Psoas muscle (tissue), 8 donors: Measurements from ENCODE around the gene KRTAP12-2. TPM values are rescaled to one million over a fixed set of nuclear protein-coding genes. Genes with fewer than 3 reads are reported as not detected.
"Not testable (repeated sequence)": the region's sequence is repeated elsewhere in the genome, so short reads cannot be mapped to it uniquely, and the experiment has no call there.

ENCODE experiments used
- ATAC-seq, 4 donors: fragments of 200-7000 bp; cut with Tn5 transposase; one replicate each; pipeline ENCODE4 v1.9.1; 2020; ENCODE audit warnings: moderate library complexity in 3 of 4, mild to moderate bottlenecking in 2 of 4
- DNase-seq, 2 donors: peaks; one replicate each; pipeline ENCODE4 v3.0.0-alpha.2; 2020
- H3K27ac ChIP-seq: fragments of 200-600 bp; one replicate; pipeline ENCODE4 v1.8.0; 2022
- H3K27me3 ChIP-seq, 3 donors: fragments of 200-600 bp in 1 of 3; one replicate each; pipeline versions ENCODE4 v1.6.1 to v1.8.0; 2013 to 2022; ENCODE audit warnings: low read length in 2 of 3, mild to moderate bottlenecking in 2 of 3, moderate library complexity in 1 of 3; ENCODE audit not compliant: insufficient read depth in 3 of 3
- H3K36me3 ChIP-seq, 2 donors: fragments of 200-600 bp in 1 of 2; one replicate each; pipeline versions ENCODE4 v1.6.1 to v1.8.0; 2013 to 2022; ENCODE audit warnings: low read depth in 1 of 2, mild to moderate bottlenecking in 1 of 2, moderate library complexity in 1 of 2; ENCODE audit not compliant: insufficient read depth in 1 of 2
- H3K4me1 ChIP-seq: fragments of 200-600 bp; one replicate; pipeline ENCODE4 v1.8.0; 2022
- H3K4me3 ChIP-seq: fragments of 200-600 bp; one replicate; pipeline ENCODE4 v1.8.0; 2022; ENCODE audit warnings: mild to moderate bottlenecking
- H3K9me3 ChIP-seq: fragments of 200-600 bp; one replicate; pipeline ENCODE4 v1.8.0; 2022
- WGBS, 3 donors: extraction: QIAGEN DNeasy Blood & Tissue Kit; methylation state at CpG; one replicate each; pipeline versions ENCODE4 v1.1.6 to v1.1.7; 2013; 5-methylcytosine and 5-hydroxymethylcytosine counted together
- intact Hi-C, 2 donors: fragments of 100-400 bp; cut with DNase I; formaldehyde crosslinking; loops; one replicate each; pipeline versions ENCODE4 v1.11.0 to v1.14.2; 2022
- polyA plus RNA-seq, 3 donors: library from polyadenylated mRNA; stranded (reverse); fragments of 200-250 nt; gene quantifications; one replicate each; pipeline ENCODE4 v1.2.3, GENCODE V29; 2013
- total RNA-seq, 4 donors: library from RNA; stranded (reverse); fragmentation: NEBNext Ultra II Directional in 2 of 4; extraction: Animal tissue kit (Norgen Biotek cat#: 25700) in 2 of 4; gene quantifications; one replicate each; pipeline versions ENCODE4 v1.2.1 to v1.2.4, GENCODE V29; 2021 to 2023
- TF ChIP-seq, protein P1 (sequence below): fragments of 200-600 bp; IDR thresholded peaks from one replicate; pipeline ENCODE4 v1.8.0; 2022; ENCODE audit warnings: antibody characterized with exemption
- donor health status: healthy with polysubstance abuse.
- donor health status: DM: no; HTN: no; CAD: no; lungs with moderate emphysema.
- donor health status: Bipolar disorder and iron deficiency.
- donor health status: healthy.
- donor health status: DM: yes; HTN: yes; CAD: no.
- donor health status: DM: no; HTN: no; CAD: no.
- donor health status: DM: no; HTN: no; CAD: no.
- donor health status: DM: yes; HTN: yes; CAD: no.

Gene KRTAP12-2
- total and polyA plus RNA-seq, 7 donors: not detected

DNA sequence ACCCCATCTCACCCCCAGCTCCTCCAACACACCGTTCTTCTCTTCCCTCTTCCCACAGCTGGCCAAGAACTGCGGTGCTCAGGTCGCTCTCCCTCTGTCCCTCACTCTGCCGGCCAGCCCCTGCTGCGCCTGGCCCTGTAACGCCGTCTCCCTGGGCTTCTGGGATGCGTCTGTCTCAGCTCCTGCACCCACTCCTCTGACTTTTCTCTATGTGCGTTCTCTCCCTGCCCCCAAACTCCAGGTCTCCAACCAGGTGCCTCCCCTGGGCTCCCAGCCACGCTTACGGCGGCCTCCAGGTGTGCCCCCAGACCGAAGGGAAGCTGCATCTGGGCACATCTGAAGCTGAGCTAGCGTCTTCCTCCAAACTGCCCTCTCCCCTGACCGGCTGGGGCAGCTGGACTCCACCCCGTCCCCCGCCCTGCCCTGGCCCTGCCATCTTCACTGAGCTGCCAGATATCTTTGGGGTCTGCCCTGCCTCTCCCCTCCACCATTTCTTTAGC lies 32.8 kb upstream of the KRTAP12-2 start:
- Histone ChIP-seq H3K36me3 (no peaks in the 10 kb centered on the region), H3K27me3 (peaks cover 5 to 77% (median 34%) of the 10 kb centered on the region in 3 donors), H3K4me1 (no peaks in the 10 kb centered on the region), H3K4me3 (no peak overlapping the region), H3K9me3 (peaks cover under 1% of the 10 kb centered on the region), H3K27ac (no peak overlapping the region)
- intact Hi-C loops: no loop called here
- no peak for ATAC-seq
- TF ChIP-seq, protein P1, sequence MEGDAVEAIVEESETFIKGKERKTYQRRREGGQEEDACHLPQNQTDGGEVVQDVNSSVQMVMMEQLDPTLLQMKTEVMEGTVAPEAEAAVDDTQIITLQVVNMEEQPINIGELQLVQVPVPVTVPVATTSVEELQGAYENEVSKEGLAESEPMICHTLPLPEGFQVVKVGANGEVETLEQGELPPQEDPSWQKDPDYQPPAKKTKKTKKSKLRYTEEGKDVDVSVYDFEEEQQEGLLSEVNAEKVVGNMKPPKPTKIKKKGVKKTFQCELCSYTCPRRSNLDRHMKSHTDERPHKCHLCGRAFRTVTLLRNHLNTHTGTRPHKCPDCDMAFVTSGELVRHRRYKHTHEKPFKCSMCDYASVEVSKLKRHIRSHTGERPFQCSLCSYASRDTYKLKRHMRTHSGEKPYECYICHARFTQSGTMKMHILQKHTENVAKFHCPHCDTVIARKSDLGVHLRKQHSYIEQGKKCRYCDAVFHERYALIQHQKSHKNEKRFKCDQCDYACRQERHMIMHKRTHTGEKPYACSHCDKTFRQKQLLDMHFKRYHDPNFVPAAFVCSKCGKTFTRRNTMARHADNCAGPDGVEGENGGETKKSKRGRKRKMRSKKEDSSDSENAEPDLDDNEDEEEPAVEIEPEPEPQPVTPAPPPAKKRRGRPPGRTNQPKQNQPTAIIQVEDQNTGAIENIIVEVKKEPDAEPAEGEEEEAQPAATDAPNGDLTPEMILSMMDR: no peak
- 45 to 47% (median 45%) methylated on average over 17 of the region's 17 CpGs for WGBS, 3 donors
- peak in 1 of 2 donors; percentile 48 for DNase-seq

DNA sequence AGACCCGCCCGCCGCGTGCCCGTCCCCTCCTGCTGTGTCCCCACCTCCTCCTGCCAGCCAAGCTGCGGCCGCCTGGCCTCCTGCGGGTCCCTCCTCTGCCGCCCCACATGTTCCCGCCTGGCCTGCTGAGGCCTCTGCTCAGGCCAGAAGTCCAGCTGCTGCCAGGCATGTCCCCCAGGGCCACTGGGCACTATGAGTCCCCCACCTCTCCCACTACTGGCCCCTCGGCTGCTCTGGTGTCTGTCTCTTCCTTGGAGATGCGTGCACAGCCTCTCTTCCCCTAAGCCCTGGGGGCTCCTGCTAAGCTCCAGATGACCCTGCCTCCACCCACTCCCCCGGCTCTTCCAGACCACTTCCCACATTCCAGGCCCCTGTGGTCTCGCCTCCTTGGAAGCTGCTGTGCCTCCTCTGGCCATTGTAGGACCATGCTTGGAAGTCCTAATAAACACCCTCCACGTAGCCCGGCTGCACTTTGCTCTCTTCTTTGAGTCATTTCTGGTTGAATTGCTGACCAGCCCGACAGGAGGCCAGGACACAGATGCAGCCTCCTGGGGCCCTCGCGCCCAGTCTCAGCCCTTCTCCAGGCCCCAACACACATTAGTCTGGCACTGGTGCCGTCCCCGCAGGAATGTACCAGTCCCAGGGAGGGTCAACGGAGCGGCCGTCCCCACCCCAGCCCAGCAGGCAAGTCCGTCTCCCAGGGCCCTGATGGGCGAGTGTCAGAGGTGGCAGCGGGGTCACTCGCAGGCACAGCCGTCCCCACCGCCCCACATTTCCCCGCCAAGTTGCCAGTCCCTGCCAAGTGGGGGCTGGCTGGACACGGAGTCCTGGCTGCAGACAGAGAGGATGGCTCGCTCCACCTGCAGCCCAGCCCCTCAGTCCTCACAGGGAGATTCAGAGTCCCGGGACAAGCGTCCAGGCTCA lies 31.3 kb upstream of the KRTAP12-2 start:
- H3K4me3 ChIP-seq: no peak overlapping the region
- DNase-seq (no peak), ATAC-seq (no peak)
- no peak overlapping the region for H3K27ac ChIP-seq
- no peaks in the 10 kb centered on the region for H3K4me1 ChIP-seq
- intact Hi-C loops: no loop called here
- H3K27me3 ChIP-seq: peaks cover 5 to 62% (median 28%) of the 10 kb centered on the region in 3 donors
- TF ChIP-seq, protein P1: no peak
- WGBS, 3 donors: 15 to 27% (median 21%) methylated on average over 34 to 35 of the region's 35 CpGs
- H3K9me3 ChIP-seq: peaks cover 15% of the 10 kb centered on the region
- no peaks in the 10 kb centered on the region for H3K36me3 ChIP-seq

DNA sequence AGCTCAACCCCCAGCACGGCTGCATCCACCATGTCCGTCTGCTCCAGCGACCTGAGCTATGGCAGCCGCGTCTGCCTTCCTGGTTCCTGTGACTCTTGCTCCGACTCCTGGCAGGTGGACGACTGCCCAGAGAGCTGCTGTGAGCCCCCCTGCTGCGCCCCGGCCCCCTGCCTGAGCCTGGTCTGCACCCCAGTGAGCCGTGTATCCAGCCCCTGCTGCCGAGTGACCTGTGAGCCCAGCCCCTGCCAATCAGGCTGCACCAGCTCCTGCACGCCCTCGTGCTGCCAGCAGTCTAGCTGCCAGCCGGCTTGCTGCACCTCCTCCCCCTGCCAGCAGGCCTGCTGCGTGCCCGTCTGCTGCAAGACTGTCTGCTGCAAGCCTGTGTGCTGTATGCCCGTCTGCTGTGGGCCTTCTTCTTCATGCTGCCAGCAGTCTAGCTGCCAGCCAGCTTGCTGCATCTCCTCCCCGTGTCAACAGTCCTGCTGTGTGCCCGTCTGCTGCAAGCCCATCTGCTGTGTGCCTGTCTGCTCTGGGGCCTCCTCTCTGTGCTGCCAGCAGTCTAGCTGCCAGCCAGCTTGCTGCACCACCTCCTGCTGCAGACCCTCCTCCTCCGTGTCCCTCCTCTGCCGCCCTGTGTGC lies 30.6 kb upstream of the KRTAP12-2 start, which contains the start of gene KRTAP10-12:
KRTAP10-12 (plus strand) TSS at position 1 of the 639 bp plus-strand sequence; CDS start at position 31, 30 bp downstream.
- H3K4me3 ChIP-seq, H3K27ac ChIP-seq, ATAC-seq, intact Hi-C loops, DNase-seq, H3K4me1 ChIP-seq, H3K36me3 ChIP-seq: not testable (repeated sequence)
- WGBS, 3 donors: 24 to 39% (median 25%) methylated on average over 16 to 21 of the region's 21 CpGs
- Histone ChIP-seq H3K27me3 (peaks cover 5 to 55% (median 24%) of the 10 kb centered on the region in 3 donors), H3K9me3 (peaks cover 22% of the 10 kb centered on the region)

DNA sequence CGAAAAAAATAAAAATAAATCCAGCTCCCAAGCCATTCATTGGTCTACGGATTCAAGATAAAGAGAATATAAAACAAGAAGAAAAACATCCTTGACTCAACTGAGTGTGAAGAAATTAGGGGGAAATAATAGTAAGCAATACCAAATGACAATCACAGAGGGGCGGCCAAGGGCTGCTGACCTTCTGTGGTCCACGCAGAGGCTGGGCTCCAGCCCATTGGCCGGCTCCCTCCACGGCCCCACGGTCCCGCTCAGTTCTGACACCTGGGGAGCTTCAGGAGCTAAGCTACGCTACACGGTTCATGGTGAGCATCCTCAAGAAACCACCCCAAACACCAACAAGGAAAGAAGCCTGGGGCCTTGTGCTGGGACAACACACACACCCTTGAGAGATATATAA lies 29.8 kb upstream of the KRTAP12-2 start:
- WGBS, 3 donors: 67 to 71% (median 69%) methylated on average over 10 of the region's 10 CpGs
- no peak overlapping the region for H3K27ac ChIP-seq
- H3K27me3 ChIP-seq: peaks cover 5 to 50% (median 20%) of the 10 kb centered on the region in 3 donors
- H3K36me3 ChIP-seq: no peaks in the 10 kb centered on the region
- ATAC-seq (no peak), DNase-seq (no peak)
- H3K4me1 ChIP-seq: no peaks in the 10 kb centered on the region
- no peak overlapping the region for H3K4me3 ChIP-seq
- H3K9me3 ChIP-seq: peaks cover 22% of the 10 kb centered on the region
- TF ChIP-seq, protein P1: no peak
- intact Hi-C loops: no loop called here

DNA sequence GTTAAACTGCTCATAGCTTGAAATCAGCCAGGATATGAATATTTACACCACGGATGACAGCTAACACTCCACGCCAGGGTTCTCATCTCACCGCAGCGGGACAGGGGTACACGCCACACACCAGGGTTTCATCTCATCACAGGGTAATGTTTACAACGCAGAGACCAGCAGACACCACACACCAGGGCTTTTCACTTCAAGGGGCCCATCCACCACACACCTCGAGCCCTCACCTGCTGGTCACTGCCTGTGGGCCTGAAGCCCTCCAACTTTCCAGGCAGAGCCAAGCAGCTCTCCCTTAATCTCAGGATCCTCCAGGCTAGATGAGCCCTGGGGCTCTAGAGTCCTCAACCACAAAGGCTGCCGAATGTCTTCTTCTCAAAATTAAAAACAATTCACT lies 28.9 kb upstream of the KRTAP12-2 start:
- WGBS, 3 donors: 72 to 78% (median 73%) methylated on average over 8 of the region's 8 CpGs
- no peak for ATAC-seq
- Histone ChIP-seq H3K27ac (no peak overlapping the region), H3K9me3 (peaks cover 22% of the 10 kb centered on the region), H3K27me3 (peaks cover 5 to 40% (median 15%) of the 10 kb centered on the region in 3 donors), H3K36me3 (no peaks in the 10 kb centered on the region), H3K4me3 (no peak overlapping the region), H3K4me1 (no peaks in the 10 kb centered on the region)
- intact Hi-C loops: no loop called here
- TF ChIP-seq, protein P1: no peak
- no peak for DNase-seq
